ENCODE data around the gene IL17B. TPM values are rescaled to one million over a fixed set of nuclear protein-coding genes. Genes with fewer than 3 reads are reported as not detected.

Gene IL17B
- total and polyA plus RNA-seq, 7 donors: 0.08 to 0.58 (median 0.42) TPM; not detected in 4

DNA sequence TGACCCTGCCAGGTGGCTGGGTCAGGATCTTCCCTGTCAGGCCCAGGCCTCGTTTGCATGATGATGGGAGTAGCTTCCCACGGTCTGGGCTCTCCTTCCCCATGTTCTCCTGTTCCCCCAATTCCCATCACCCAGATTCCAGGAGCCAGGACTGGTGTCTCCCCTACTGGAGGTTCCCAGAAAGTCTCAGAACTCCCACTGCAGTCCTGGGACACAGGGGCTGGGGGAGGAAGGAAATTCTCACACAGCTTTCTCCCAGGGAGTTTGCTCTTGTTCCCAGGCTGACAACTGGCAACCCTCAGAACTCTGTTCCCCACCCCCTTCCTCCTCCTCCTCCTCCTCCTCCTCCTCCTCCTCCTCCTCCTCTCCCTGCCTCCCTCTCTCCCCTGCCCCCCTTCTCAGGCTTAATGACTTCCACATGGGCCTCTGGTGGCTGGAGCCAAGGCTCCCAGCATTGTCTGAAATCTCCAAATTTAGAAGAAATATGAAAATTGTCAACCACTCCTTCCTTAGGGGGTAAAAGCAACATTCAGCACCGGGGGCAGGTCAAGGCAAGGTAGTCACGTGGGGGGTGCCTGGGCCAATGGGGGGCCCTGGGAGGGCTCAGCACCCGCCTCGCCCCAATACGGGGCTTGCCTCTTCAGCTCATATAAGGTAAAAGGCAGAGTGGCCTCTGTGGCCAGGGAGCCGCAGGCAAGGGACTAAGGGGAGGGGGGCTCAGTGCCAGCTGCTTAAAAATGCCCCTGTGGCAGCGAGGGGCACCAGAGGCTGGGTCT, 27.3 kb upstream of the IL17B start:
- no peaks in the 10 kb centered on the region for H3K27me3 ChIP-seq (ENCODE audit: insufficient read depth in 3 of 3, low read length in 2 of 3)
- H3K36me3 ChIP-seq (ENCODE audit: insufficient read depth in 1 of 2, low read depth in 1 of 2): no peaks in the 10 kb centered on the region
- DNase-seq (peak in 1 of 2 donors; percentile 68), ATAC-seq (peak; percentile 43 to 61 (median 46))
- H3K4me1 ChIP-seq: no peaks in the 10 kb centered on the region
- H3K9me3 ChIP-seq: no peaks in the 10 kb centered on the region
- H3K27ac ChIP-seq: peak overlapping the region; percentile 66
- intact Hi-C loops (cut with DNase I): no loop called here
- TF ChIP-seq, protein P1, sequence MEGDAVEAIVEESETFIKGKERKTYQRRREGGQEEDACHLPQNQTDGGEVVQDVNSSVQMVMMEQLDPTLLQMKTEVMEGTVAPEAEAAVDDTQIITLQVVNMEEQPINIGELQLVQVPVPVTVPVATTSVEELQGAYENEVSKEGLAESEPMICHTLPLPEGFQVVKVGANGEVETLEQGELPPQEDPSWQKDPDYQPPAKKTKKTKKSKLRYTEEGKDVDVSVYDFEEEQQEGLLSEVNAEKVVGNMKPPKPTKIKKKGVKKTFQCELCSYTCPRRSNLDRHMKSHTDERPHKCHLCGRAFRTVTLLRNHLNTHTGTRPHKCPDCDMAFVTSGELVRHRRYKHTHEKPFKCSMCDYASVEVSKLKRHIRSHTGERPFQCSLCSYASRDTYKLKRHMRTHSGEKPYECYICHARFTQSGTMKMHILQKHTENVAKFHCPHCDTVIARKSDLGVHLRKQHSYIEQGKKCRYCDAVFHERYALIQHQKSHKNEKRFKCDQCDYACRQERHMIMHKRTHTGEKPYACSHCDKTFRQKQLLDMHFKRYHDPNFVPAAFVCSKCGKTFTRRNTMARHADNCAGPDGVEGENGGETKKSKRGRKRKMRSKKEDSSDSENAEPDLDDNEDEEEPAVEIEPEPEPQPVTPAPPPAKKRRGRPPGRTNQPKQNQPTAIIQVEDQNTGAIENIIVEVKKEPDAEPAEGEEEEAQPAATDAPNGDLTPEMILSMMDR (IDR thresholded peaks at IDR 0.05): no peak
- WGBS, 3 donors: 67 to 72% (median 70%) methylated on average over 9 of the region's 9 CpGs
- peak overlapping the region; percentile 59 for H3K4me3 ChIP-seq

DNA sequence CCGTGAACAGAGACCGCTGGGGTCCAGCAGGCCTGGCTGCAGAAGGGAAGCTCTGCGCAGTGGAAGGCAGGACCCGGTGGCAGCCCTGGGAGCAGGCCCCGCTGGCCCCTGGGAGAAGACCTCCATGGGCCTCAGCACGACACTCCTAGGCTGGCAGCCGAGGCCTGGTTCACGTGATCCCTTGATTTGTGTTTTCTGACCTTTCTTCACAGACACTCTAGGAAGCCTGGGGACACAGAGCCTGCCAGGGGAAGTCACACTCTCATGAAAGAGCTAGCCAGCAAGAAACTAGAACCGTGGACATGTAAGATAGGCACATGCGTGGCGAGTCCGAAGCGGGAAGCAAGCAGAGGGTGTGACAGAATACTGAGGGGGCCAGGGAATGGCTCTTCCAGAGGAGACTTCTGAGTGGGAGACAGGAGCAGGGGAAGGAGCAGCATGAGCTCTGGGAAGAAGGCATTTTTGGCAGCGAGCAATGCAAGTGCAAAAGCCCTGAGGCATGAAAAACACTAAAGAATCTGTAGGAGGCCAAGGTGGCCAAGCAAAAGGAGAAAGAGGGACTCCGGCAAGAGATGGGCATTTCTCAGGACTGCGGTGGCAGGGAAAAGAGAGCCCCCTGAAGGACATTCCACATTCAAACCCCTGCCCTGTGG, 26.6 kb upstream of the IL17B start:
- no peaks in the 10 kb centered on the region for H3K36me3 ChIP-seq (ENCODE audit: insufficient read depth in 1 of 2, low read depth in 1 of 2)
- TF ChIP-seq, protein P1 (IDR thresholded peaks at IDR 0.05): no peak
- peak overlapping the region; percentile 66 for H3K27ac ChIP-seq
- no peak for ATAC-seq
- DNase-seq: no peak
- 80 to 87% (median 81%) methylated on average over 16 of the region's 16 CpGs for WGBS, 3 donors
- no peaks in the 10 kb centered on the region for H3K4me1 ChIP-seq
- no peaks in the 10 kb centered on the region for H3K9me3 ChIP-seq
- H3K27me3 ChIP-seq (ENCODE audit: insufficient read depth in 3 of 3, low read length in 2 of 3): no peaks in the 10 kb centered on the region
- H3K4me3 ChIP-seq: peak overlapping the region; percentile 14
- intact Hi-C loops (cut with DNase I): no loop called here

DNA sequence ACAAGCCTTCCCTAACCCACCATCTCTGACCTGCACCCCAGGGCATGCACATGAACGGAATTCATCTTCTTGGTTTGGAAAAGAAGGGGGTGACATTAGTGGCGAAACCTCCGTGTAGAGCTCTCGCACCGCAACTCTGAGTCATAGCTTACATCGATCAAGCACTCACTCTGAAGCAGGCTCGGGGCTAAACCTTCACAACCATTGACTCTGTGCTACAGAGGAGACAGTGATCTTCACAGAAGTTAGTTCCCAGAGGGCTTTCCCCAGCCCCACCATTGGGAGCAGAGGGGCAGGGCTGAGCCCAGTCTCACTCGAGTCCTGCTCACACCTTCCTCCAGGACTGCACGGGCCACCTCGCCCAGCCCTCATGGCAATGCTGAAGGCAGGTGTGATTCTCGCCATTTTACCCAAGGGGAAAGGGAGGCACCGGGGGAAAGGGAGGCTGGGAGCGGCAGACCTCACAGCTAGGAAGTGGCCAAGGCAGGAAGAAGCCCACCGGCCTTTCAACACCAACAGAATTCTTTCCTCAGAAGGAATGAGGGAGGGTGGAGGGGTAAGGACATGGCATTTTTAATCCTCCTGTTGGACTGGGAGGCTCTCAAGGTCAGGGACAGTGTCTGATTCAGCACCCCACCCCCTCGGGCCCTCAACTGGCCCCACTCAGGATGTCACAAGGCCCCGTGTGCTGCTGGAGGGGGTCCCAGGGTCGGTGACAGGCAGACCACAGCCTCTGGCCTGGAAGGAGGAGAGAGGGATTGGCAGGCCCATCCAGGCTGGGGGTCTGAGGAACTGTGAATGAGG, 25.9 kb upstream of the IL17B start:
- H3K27ac ChIP-seq: peak overlapping the region; percentile 66
- H3K27me3 ChIP-seq (ENCODE audit: insufficient read depth in 3 of 3, low read length in 2 of 3): no peaks in the 10 kb centered on the region
- no peaks in the 10 kb centered on the region for H3K36me3 ChIP-seq (ENCODE audit: insufficient read depth in 1 of 2, low read depth in 1 of 2)
- no peaks in the 10 kb centered on the region for H3K9me3 ChIP-seq
- DNase-seq: no peak
- 76 to 80% (median 80%) methylated on average over 14 to 17 of the region's 17 CpGs for WGBS, 3 donors
- intact Hi-C loops (cut with DNase I): no loop called here
- no peaks in the 10 kb centered on the region for H3K4me1 ChIP-seq
- no peak for ATAC-seq
- H3K4me3 ChIP-seq: peak overlapping the region; percentile 14
- TF ChIP-seq, protein P1 (IDR thresholded peaks at IDR 0.05): no peak

DNA sequence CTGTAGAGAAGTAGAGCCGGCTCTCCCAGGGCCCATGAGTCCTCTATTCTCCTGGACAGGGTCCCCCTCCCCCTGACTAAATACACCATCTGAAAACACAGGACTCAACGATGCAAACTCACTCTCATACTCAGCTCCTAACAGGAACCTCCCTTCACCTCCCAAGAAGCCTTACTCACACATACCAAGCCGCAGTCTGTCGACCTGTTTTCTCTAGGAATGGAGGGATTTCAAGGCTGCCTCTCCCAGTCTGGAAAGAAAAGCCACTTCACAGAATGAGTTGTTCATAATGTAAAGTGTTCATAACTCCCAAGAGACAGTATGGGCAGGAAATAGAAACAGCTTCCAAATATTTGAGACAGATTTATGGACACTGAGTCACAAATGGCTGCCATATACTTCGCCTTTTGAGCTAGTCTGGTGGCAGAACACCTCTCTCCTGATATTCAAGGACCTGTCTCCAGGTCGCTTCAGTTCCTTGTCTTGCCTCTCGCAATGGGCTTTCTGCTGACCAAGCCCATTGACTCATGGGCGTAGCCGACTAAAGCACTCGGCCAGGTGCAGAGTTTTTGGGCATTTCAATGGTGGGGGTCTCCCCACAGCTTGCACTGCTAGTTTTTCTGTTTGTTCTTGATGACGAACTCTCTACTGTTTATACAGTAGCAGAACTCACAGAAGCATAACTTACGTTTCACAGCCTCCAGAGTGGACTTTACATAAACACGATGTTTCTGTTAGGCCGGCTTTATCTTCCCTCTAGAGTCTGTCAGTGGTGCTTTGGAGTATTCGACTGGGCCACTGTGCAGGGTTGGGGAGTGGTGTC, 25.0 kb upstream of the IL17B start:
- 74 to 85% (median 78%) methylated on average over 15 of the region's 15 CpGs for WGBS, 3 donors
- no peaks in the 10 kb centered on the region for H3K27me3 ChIP-seq (ENCODE audit: insufficient read depth in 3 of 3, low read length in 2 of 3)
- H3K36me3 ChIP-seq (ENCODE audit: insufficient read depth in 1 of 2, low read depth in 1 of 2): no peaks in the 10 kb centered on the region
- DNase-seq (no peak), ATAC-seq (no peak)
- TF ChIP-seq, protein P1 (IDR thresholded peaks at IDR 0.05): no peak
- no peaks in the 10 kb centered on the region for H3K9me3 ChIP-seq
- no peaks in the 10 kb centered on the region for H3K4me1 ChIP-seq
- no peak overlapping the region for H3K4me3 ChIP-seq
- intact Hi-C loops (cut with DNase I): no loop called here
- peak overlapping the region; percentile 66 for H3K27ac ChIP-seq

Measured in psoas muscle (tissue), 8 donors.